Measurements from ENCODE around the gene C11orf58. TPM values are rescaled to one million over a fixed set of nuclear protein-coding genes. Genes with fewer than 3 reads are reported as not detected.

The C11orf58 gene
- total RNA-seq, 4 donors from 2014 or later = 65.5 to 115 (median 99.9) TPM

DNA sequence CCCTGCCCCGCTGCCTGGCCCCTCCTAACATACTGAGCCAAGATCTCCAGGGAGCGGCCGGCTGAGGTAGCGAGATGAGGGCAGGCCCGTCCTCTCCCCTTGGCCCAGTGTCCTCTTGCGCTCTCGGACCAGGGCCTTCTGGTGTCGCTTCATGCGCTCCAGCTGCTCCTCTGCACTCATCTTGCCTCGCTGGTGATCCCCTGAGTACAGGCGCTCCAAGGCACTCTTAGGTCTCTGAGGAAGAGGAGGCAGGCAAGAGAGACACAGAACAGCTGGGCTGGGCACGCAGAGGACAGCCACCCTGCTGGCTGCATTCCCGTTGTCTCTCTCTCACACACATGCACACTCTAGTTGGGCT is 50.6 kb downstream of the C11orf58 start:
- no peaks in the 10 kb centered on the region for H3K9me3 ChIP-seq

DNA sequence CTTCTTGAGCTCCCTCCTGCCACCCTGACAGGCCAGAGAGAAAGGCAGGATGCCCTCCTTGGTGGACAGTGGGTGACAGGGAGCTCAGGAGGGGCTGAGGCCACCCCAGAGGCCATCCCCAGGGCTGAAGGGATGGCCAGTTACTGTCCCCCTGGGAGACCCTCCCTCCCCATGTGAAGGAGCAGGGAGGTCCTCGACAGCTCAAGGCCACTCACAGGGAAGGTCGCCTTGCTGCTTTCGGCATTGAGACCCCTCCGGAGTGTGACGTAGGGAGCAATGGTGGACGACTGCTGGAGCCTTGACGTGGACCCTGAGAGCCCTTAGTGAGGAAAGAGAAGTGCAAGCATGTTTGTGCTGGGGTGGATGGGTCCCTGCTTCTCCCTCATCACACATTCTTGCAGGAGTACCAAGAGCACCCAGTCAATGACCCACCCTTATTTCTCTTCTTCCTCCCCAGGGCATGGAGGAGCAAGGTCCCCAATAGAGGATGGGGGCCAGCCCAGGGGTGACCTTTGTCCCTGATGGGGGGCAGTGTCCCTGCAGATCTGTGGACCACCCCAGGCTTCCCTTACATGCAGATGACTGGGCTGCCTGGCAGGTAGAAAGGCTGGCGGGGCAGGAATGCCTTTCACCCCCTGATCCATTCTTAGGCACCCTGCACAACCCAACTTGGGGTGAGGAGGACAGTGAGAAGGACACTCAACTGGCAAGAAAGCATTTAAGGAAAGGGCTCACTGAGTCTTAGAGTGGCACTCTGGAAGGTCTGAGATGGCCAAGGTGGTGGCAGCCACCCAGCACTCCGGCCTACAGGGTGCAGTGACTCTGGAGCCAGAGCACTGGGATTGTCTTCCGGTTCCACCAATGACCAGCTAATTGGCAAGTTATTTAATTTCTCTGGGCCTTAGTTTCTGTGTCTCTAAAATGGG is 51.4 kb downstream of the C11orf58 start:
- intact Hi-C loops (cut with DNase I; ENCODE audit: low total_unique reads) (no loop called here), in situ Hi-C loops (cut with MboI; ENCODE audit: low pct_ligation_motif_present in 1 of 4, low pct_unique_long_range_greater_than_20kb in 1 of 4, low sequenced_read_pairs in 3 of 4) (no loop called here)
- H3K27me3 ChIP-seq = no peaks in the 10 kb centered on the region
- 93% methylated on average over 10 of the region's 10 CpGs; no CpG with 5 or more reads in 1 of the 2 donors for WGBS, 2 donors (ENCODE audit: low coverage in 1 of 2)
- no peaks in the 10 kb centered on the region for H3K36me3 ChIP-seq
- H3K9me3 ChIP-seq = no peaks in the 10 kb centered on the region
- TF ChIP-seq POLR2AphosphoS5 (IDR thresholded peaks at IDR 0.05) = no peak
- no peak for TF ChIP-seq EP300 (IDR thresholded peaks at IDR 0.05; ENCODE audit: low read depth)
- no peak for TF ChIP-seq POLR2A (IDR thresholded peaks at IDR 0.05)
- TF ChIP-seq, protein P1, sequence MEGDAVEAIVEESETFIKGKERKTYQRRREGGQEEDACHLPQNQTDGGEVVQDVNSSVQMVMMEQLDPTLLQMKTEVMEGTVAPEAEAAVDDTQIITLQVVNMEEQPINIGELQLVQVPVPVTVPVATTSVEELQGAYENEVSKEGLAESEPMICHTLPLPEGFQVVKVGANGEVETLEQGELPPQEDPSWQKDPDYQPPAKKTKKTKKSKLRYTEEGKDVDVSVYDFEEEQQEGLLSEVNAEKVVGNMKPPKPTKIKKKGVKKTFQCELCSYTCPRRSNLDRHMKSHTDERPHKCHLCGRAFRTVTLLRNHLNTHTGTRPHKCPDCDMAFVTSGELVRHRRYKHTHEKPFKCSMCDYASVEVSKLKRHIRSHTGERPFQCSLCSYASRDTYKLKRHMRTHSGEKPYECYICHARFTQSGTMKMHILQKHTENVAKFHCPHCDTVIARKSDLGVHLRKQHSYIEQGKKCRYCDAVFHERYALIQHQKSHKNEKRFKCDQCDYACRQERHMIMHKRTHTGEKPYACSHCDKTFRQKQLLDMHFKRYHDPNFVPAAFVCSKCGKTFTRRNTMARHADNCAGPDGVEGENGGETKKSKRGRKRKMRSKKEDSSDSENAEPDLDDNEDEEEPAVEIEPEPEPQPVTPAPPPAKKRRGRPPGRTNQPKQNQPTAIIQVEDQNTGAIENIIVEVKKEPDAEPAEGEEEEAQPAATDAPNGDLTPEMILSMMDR (IDR thresholded peaks at IDR 0.05) = no peak
- no peak overlapping the region for H3K4me3 ChIP-seq
- no peak overlapping the region for H3K27ac ChIP-seq
- DNase-seq = no peak
- peaks cover 0 to 14% (median 3%) of the 10 kb centered on the region in 4 donors for H3K4me1 ChIP-seq

More for the DNA sequence above, 50.6 kb downstream of the C11orf58 start:
- Histone ChIP-seq H3K27ac (no peak overlapping the region), H3K4me1 (peaks cover 0 to 14% (median 3%) of the 10 kb centered on the region in 4 donors), H3K36me3 (no peaks in the 10 kb centered on the region), H3K4me3 (no peak overlapping the region), H3K27me3 (no peaks in the 10 kb centered on the region)
- TF ChIP-seq POLR2A (IDR thresholded peaks at IDR 0.05) (no peak), EP300 (IDR thresholded peaks at IDR 0.05; ENCODE audit: low read depth) (no peak)
- TF ChIP-seq, protein P1 (IDR thresholded peaks at IDR 0.05) = no peak
- 92 to 100% methylated on average over 3 to 11 of the region's 13 CpGs for WGBS, 2 donors (ENCODE audit: low coverage in 1 of 2)
- intact Hi-C loops (cut with DNase I; ENCODE audit: low total_unique reads) = no loop called here
- no peak for DNase-seq
- in situ Hi-C loops (cut with MboI; ENCODE audit: low pct_ligation_motif_present in 1 of 4, low pct_unique_long_range_greater_than_20kb in 1 of 4, low sequenced_read_pairs in 3 of 4) = no loop called here

DNA sequence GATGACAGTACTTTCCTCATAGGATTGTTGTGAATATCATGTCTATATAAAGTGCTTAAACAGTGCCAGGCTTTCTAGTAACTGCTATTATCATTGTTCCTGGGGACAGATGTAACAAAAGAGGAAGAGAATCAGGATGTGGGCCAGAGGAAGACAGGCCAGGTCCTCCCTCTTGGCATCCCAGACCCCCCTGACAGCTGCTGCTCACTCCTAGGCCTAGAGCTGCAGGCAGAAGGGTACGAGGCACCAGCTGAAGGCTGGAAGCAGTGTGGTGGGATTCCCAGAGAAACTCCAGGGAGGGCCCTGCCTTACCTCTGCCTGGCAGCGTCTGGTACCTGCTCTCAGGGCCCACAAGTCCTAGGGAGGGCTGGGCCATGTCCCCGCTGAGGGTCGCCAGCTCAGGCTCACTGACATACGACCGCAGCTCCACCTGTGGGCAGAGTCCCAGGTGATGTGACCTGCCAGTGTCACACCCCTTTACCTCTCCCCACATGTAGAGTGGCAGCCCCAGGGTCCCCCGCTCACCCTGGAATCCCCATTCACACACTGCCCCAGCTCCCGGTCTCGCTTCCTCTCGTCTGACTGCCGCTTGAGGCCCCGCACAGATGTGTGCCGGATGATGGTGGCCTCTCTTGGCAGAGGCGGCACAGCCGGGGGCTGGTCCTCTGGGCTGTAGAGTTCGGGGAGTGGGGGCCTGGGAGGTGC is 52.2 kb downstream of the C11orf58 start:
- Histone ChIP-seq H3K27ac (peak overlapping the region in 3 of 4 donors; percentile 66), H3K36me3 (no peaks in the 10 kb centered on the region), H3K4me3 (no peak overlapping the region), H3K9me3 (no peaks in the 10 kb centered on the region), H3K27me3 (no peaks in the 10 kb centered on the region), H3K4me1 (peaks cover 0 to 14% (median 3%) of the 10 kb centered on the region in 4 donors)
- intact Hi-C loops (cut with DNase I; ENCODE audit: low total_unique reads) (no loop called here), in situ Hi-C loops (cut with MboI; ENCODE audit: low pct_ligation_motif_present in 1 of 4, low pct_unique_long_range_greater_than_20kb in 1 of 4, low sequenced_read_pairs in 3 of 4) (no loop called here)
- no peak for DNase-seq
- no peak for TF ChIP-seq POLR2A (IDR thresholded peaks at IDR 0.05)
- TF ChIP-seq EP300 (IDR thresholded peaks at IDR 0.05; ENCODE audit: low read depth) = no peak
- TF ChIP-seq, protein P1 (IDR thresholded peaks at IDR 0.05) = no peak
- no peak for TF ChIP-seq POLR2AphosphoS5 (IDR thresholded peaks at IDR 0.05)
- 89% methylated on average over 16 of the region's 16 CpGs; no CpG with 5 or more reads in 1 of the 2 donors for WGBS, 2 donors (ENCODE audit: low coverage in 1 of 2)

All from transverse colon (tissue), 4 donors.